HG03039 (cell line): ENCODE results near the gene DVL2.

Experiments
- ATAC-seq: cut with Tn5 transposase; IDR thresholded peaks from one replicate; pipeline ENCODE4 v1.9.1; 2021; ENCODE audit warnings: mild to moderate bottlenecking, moderate library complexity; ENCODE audit not compliant: unreplicated experiment

DVL2 gene

GRCh38 chr17:7176107-7176840 is 58.0 kb downstream of the DVL2 start:
- ATAC-seq, result no peak
